ENCODE measurements around the gene MAMDC2.
"Not testable (repeated sequence)": the region's sequence is repeated elsewhere in the genome, so short reads cannot be mapped to it uniquely, and the experiment has no call there.

MAMDC2 gene

DNA sequence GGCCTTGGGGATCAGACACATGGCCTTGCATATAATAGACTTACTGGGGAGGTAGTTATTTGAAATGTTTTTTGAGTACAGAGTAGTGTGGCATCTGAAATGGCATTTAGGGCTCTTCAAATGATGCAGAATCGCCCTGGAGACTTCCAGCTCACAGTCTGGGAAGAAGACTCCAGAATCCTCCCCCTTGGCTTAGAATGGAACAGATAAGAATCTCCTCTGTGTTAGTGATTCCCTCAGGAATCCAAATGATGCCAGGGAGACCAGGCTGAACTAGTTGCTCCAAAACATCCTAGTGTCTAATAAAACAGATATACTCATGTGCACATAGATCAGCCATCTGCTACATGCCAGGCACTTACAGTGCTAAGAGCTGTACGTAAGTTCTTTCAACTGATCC, 176.6 kb downstream of the MAMDC2 start:
- DNase-seq, result no peak

DNA sequence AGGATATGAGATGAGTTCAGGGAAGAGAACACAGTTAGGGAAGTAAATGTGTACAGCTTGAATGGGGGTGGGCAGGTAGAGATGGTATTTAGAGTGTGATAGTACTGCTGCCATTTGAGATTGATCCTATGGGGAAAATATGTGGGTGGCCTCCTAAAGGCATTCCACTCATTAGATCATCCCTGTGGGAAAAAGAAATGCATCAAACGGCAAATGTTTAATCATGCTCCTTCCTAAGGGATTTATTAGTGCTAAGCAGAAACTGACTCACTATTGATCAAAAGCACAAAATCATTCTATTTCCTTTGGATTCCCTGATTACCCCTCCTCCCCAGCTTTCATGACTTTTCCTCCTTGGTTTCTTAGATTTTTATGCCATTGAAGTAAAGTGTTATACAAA, 178.7 kb downstream of the MAMDC2 start:
- DNase-seq, result no peak

DNA sequence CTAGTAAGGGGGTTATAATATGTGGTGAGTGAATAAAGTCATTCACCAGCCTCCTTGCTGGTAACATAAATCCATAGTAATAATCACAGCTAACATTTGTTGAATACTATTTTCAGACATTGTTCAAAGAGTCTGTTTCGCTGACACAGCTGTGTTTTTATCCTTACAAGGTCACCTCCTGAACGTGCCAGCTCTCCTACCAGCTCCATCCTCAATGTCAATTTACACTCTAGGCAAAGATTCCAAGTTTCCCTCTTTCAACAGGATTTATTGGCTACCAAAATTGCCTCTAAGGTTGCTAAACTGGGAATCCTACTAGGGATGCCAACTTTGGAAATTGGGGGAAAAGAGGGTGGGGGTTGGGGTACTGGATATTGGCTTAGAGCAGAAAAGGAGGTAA, 184.5 kb downstream of the MAMDC2 start:
- DNase-seq, result no peak

DNA sequence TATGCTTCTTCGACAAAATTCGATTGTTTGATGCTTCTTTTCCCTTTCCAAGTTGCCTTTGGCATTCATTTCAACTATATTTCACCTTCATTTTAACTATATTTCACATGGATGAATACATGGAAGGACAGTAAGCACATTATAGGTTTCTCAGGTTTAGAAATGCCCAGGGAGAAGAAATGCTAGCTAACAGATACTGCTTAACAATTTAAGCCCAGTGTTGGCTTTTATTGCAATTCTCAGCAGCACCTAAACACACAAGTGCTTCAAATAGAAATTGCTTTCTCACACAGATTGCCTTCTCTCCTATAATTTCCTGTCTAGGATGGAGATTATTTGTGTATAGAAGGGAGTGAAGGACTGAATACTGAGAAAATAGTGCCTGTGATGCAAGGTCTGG, 185.0 kb downstream of the MAMDC2 start:
- DNase-seq, result no peak

DNA sequence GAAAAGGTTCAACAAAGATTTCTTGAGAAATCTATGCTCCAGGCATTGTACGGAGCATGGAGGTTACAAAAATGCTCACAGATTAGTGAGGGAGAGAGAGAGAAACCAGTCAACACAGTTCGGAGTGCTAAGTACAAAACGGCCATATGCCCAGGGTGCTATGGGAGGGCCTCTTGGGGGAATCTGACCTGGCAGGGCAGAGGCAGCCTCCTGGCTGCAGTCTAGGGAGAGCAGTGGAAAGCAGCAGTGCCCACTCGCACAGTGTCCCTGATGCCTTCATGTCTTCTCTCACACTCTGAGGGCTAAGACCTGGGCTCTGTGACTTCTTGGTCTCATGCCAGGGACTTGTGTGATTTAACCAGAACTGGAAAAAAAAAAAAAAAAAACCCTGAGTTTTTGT, 185.4 kb downstream of the MAMDC2 start:
- DNase-seq, result no peak

DNA sequence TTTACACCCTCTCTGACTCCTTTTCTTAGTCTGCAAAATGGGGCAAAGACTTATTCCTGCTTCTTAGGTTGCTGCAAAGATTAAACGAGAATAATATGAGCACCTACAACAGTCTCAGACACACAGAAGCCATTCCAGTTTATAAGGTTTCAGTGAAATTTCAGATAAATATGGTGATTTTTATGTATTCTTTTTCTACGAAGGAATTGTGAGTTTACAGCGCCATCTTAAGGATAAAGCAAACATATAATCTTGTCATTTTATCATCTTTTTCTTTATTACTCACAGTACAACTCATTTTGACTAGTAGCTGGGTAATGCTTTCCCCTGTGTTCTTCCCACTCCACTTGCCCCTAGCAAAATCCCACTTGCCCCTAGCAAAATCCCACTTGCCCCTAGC, 185.9 kb downstream of the MAMDC2 start:
- no peak for DNase-seq

DNA sequence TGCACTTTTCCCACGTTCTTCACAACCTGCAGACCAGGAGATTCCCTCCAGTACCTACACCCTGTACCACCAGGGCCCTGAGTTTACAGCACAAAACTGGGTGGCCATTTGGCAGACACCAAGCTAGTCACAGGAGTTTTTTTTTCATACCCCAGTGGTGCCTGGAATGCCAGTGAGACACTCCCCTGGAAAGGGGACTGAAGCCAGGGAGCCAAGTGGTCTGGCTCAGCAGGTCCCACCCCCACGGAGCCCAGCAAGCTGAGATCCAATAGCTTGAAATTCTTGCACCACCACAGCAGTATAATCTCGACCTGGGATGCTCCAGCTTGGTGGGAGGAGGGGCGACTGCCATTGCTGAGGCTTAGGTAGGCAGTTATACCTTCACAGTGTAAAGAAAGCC, 188.8 kb downstream of the MAMDC2 start:
- DNase-seq, result no peak

DNA sequence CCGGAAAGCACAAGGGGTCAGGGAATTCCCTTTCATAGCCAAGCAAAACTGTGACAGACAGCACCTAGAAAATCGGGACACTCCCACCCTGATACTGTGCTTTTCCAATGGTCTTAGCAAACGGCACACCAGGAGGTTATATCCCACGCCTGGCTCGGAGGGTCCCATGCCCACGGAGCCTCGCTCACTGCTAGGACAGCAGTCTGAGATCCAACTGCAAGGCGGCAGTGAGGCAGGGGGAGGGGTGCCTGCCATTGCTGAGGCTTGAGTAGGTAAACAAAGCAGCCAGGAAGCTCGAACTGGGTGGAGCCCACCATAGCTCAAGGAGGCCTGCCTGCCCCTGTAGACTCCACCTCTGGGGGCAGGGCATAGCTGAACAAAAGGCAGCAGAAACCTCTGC, 190.6 kb downstream of the MAMDC2 start:
- DNase-seq, result not testable (repeated sequence)

DNA sequence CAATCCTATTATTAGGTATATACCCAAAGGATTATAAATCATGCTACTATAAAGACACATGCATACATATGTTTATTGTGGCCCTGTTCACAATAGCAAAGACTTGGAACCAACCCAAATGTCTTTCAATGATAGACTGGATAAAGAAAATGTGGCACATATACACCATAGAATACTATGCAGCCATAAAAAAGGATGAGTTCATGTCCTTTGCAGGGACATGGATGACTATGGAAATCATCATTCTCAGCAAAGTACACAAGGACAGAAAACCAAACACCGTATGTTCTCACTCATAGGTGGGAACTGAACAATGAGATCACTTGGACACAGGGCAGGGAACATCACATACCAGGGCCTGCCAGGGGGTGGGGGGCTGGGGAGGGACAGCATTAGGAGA, 202.3 kb downstream of the MAMDC2 start:
- not testable (repeated sequence) for DNase-seq

DNA sequence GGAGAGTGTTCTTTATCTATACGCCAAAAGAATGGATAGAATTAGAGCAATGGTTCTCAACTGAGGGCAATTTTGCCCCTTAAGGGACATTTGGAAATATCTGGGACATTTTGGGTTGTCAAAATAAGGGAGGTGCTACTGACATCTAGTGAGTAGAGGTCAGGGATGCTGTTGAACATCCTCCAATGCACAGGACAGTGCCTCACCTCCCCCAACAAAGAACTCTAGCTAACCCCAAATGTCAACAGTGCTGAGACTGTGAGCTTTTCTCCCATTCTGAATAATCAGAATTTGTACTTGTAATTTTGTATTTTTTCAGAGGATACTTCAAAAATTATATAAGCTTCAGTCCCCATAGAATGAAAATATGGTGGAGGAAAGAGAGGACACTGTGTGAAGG, 206.6 kb downstream of the MAMDC2 start:
- no peak for DNase-seq

DNA sequence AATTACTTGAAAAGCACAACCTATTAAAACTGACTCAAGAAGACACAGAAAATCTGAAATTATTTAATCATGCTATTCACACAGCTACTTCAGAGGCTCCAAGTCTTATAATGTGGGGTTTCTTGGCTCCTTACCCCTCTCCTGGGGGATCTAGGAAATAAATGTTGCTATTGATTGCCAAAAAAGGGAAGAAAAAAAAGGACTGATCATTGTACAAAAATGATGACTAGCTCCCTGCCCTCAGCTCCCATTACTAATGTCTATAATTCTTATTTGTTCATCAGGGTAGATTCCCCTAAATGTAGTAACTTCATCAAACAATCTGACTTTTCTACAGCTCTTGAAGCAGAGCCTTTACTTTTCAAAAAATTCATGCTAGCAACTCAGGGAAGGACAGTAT, 211.8 kb downstream of the MAMDC2 start:
- no peak for DNase-seq

DNA sequence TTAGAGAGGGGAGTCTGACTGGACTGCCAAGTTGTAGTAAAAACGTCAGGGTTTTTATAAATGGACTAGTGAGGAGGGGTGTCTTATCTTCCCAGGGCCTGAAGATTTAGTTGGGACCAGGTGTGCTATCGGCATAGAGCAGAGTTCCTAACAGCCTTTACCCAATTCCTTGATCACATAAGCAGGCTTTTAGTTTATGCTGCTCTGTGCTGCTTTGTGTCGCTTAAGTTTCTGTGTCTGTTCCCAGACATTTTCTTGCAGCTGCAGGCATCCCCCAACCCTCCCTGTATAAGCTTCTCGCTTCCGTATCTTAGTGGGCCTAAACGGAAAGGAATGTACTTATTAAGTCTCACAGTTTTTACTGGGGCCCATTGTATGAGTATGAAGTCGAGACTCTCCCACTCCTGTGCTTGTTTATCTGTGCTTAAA, 212.5 kb downstream of the MAMDC2 start:
- DNase-seq, result no peak

DNA sequence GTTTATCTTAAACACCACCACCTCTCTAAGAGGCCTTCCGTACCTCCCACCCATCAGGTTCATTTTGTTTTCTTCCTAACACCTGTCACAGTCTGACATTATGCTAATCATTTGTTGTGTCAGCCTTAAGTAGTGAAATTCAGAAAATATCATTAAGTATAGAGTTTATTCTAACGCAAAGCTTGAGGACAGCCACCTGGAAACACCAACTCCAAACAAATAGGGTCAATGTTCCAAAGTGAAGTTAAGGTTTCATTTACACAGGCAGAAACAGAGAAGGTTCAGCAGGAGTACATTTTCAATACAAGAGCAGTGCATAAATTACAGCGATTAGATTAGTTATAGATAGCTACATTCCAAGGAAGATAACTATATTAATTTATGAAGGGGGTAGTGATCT, 213.9 kb downstream of the MAMDC2 start:
- no peak for DNase-seq

DNA sequence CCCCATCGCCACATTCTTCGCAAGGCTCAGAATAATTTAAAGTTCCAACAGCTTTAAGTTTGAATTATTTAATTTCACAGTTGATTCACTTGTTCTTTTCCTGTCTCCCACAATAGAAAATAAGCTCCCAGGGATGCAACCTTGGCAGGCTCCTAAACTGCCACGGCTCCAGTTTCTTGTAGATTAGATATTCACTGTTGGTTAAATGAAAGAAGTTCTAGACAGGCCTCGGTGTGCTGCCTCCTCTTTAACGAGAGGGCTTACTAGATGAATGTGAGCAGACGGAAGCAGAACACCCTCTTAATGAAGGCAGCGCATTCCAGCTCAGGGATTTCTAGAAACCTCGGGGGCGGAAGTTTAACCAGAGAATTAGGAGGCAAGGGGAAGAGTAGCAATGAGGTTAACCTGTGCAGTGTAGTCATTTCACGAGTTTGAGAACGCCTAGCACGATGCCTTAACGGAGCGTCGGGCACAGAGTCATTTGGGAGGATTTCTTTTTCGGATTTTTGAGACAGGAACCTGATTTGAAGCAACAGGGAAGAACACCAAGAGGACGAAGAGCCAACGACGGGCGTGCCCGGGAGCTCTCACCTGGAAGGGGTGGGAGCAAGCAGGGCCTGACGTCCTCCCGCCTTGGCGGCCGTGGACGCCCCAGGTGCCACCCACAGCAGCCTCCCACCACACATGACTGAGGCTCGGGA, 214.5 kb downstream of the MAMDC2 start:
- peak in 1 of 2 experiments; percentile 4 for DNase-seq

DNA sequence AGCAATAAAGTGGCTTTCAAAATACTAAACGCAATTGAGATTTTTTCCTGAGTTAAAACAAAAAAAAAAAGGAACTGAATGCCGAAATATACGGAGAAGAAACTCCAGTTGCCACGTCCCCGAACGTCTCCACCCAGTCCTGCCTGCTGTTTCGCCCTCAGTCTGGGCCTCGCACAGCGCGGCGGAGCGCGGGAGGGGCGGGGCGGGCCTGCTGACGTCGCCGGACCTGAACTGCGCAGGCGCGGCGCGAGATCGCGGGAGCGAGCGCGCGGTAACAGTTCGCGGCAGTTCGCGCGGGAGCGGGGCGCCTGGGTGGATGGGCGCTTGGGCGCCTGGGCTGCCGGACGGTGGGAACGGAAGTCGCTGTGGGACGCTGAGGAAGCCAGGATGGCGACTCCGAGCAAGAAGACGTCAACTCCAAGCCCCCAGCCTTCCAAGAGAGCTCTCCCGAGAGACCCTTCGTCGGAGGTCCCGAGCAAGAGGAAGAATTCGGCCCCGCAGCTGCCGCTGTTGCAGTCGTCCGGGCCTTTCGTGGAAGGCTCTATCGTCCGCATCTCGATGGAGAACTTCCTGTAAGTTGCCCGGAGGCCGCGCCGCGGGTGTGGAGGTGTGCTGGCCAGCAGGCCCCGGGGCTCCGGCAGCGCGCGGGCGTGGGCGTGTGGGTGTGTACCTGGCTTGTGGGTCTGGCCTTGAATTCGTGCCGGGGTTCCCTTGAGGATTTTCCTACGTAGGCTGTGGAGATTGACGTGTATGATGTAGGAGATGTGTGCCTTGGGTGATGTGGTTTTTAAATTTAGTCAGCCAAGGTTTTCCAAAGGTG, 215.3 kb downstream of the MAMDC2 start, which contains the start of gene SMC5:
SMC5 (plus strand) TSS at position 287 of the 820 bp plus-strand sequence; CDS start at position 388, 101 bp downstream.
- DNase-seq, result peak; percentile 78 to 79

DNA sequence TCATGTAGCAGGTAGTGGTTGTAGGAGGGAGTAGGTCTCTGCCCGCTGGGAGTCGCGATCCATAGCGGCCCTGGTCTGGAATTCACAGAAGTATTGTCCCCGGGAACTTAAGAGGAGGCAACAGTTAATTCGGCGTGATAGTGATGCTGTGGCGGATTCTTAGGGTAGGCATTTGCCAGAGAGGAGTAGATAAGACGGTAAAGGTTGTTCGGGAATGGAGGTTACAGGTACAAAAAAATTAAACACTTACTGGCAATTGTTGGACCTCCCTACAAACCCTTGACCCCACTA, 215.8 kb downstream of the MAMDC2 start:
- no peak for DNase-seq

DNA sequence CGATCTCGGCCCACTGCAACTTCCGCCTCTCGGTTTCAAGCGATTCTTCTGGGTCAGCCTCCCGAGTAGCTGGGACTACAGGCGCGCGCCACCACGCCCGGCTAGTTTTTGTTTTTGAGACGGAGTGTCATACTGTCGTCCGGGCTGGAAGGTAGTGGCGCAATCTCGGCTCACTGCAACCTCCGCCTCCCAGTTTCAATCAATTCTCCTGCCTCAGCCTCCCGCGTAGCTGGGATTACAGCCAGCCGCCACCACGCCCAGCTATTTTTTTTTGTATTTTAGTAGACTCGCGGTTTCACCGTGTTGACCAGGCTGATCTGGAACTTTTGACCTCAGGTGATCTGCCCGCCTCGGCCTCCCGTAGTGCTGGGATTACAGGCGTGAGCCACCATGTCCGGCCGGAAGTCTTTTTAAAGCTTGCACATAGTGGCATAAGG, 216.4 kb downstream of the MAMDC2 start:
- no peak for DNase-seq

DNA sequence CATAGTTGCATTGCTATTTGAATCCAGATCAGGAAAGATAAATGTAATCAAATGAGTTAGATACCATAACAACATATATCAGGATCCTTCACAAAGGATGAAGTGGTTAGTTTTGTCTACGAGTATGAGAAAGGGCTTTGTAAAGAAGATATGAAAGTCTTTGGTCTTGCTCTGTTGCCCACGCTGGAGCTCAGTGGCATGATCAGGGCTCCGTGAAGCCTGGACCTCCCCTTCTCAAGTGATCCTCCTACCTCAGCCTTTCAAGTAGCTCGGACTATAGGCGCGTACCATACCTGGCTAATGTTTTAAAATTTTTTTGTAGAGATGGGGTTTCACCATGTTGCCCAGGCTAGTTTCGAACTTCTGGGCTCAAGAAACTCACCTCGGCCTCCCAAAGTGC, 217.0 kb downstream of the MAMDC2 start:
- no peak for DNase-seq

DNA sequence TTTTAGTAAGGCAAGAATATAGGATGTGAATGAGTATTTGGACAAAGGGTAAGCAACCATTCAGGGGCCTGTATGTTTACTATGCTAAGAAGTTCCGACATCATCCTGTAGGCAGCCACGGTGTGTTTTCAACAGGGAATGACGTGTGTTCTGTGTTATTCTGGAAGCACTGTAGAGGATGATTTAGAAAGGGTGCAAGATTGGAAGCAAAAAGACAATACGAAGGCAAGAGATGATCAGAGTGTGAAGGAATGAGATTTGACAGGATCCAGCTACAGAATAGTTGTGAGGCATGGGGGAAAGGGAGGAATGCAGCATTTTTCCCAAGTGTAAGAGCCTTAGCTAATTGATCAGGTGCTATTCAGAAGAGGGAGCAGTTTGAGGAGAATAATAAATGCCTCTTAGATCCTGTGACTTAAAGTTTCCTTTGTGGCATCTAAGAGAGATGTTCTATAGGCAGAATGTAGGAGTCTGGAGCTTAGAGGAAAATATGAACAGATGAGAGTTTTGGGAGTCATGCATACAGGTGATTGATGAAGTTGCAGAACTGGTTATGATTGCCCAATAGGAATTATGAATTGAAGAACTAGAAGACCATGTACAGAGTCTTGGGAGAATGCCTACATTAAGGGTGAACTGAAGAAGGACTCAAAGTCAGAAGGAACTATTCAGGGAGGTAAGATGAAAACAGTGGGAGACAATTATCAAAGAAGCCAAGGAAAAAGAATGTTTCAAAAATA, 217.7 kb downstream of the MAMDC2 start:
- no peak for DNase-seq

DNA sequence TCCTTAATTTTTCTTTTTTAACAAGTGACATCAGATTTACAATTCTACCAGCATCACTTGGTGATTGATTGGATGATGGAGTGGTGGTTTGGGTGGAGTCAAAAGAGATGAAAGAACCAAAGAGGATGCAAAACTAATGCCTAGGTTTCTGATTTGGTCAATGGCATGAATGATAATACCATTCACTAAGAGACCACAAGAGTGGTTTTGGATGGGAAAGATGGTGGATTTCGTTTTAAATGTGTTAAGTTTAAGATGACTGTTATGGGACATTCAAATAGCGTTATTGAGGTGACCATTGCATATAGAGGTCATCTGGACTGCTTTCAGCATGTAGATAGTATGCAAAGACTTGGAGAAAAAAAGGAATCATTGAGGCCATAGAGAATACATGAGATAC, 218.7 kb downstream of the MAMDC2 start:
- no peak for DNase-seq

DNA sequence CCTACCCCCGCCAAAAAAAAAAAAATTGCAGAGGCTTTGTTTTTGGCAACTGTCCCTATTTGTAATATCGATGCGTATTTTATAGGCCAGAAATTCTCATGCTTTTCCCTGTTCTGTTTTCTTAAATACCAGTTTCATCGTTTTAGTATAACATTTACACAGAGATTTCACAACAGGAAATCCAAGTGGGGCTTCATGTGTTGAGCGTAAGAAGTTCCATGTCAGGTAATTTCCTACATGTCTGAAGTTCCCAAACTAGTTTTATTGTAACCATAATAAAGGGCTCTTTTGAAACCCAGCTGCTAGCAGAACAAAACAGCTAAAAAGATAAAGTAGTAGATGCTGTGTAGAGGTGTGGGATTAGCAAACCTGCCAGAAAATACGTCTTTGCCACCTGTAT, 219.3 kb downstream of the MAMDC2 start:
- DNase-seq, result no peak

DNA sequence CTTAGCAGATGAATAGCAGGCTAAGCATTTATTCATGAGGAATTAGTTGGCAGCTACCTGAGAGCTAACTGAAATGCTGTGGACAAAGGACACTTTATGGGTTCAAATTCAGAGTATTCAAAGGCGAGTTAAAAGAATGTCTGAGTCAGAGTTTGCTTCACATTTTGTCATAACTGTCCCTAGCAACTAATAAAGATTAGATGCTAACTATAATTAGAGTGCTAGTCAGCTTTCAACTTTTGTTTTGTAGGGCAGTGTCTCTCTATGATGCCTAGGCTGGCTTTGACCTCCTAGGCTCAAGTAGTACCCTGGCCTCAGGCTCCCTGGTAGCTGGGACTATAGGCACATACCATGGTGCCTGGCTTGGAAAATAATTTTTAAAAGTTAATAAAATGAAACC, 219.8 kb downstream of the MAMDC2 start:
- no peak for DNase-seq
